HUES48 (cell line): ENCODE data around the gene ZCCHC17.
"Not testable (repeated sequence)": the region's sequence is repeated elsewhere in the genome, so short reads cannot be mapped to it uniquely, and the experiment has no call there.

Experiments
- H3K27ac ChIP-seq: one replicate; pipeline ENCODE4 v1.7.0; 2013; ENCODE audit warnings: low read depth, low read length, inconsistent platforms
- H3K27me3 ChIP-seq: 2 replicates; pipeline ENCODE4 v1.6.1; 2013; ENCODE audit warnings: mild to moderate bottlenecking, low read length; ENCODE audit not compliant: control insufficient read depth, insufficient read depth
- H3K36me3 ChIP-seq: 2 replicates; pipeline ENCODE4 v1.6.1; 2013; ENCODE audit warnings: low read length; ENCODE audit not compliant: control insufficient read depth, insufficient read depth
- H3K4me1 ChIP-seq: 2 replicates; pipeline ENCODE4 v1.6.1; 2013; ENCODE audit warnings: mild to moderate bottlenecking, low read length; ENCODE audit not compliant: control insufficient read depth, insufficient read depth
- H3K4me3 ChIP-seq: 2 replicates; pipeline ENCODE4 v1.5.1; 2013; ENCODE audit warnings: mild to moderate bottlenecking, low read depth, low read length
- H3K9ac ChIP-seq: 2 replicates; pipeline ENCODE4 v1.6.1; 2013; ENCODE audit warnings: mild to moderate bottlenecking, low read depth, low read length, moderate library complexity
- H3K9me3 ChIP-seq: 2 replicates; pipeline ENCODE4 v1.6.1; 2013; ENCODE audit warnings: low read length; ENCODE audit not compliant: control insufficient read depth, insufficient read depth

The ZCCHC17 gene, protein sequence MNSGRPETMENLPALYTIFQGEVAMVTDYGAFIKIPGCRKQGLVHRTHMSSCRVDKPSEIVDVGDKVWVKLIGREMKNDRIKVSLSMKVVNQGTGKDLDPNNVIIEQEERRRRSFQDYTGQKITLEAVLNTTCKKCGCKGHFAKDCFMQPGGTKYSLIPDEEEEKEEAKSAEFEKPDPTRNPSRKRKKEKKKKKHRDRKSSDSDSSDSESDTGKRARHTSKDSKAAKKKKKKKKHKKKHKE

DNA sequence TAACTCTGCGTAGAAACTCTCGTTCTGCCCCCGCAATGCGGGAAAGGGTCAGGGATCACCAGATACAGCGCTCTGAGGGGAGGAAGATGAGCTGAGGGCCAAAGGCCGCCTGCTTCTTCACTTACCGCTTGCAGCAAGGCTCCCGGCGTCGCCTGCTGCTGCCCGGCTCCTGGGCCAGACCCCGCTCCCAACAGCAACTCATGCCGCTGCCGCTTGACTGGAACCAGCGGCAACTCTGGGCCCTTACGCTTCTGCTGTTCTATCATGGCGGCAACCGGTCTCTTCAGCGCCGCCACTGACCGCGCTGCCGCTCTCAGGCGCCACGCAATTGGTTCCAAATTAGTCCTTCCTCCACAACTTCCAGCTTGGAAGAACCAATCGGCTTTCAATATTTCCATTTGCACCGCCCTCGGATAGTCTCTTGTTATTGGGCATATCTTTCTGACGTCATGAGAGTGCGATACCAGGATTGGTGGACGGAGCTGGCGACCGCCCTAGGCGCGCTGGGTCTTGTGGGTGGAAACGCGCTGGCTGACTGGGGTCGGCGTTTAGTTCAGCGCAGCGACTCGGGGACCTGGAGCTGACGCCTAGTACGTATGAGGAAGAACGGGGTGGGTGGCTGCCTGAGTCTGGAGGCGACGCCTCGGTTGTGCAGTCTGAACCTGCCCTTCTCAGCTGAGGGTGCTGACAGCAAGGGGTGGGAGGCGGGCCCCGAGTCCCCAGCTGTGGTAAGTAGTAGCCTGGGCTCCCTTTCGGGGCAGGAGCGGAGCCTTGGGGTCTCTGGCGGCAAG is at the start of gene ZCCHC17, which contains the start of gene SNRNP40:
Gene ZCCHC17 (plus strand): TSS at position 547 of the 791 bp plus-strand sequence. CDS start 13,067 bp downstream, outside the sequence.
Gene SNRNP40 (minus strand): TSS at position 303 of the 791 bp plus-strand sequence. CDS start 37 bp downstream, at position 266.
- Histone ChIP-seq H3K9ac (peak within 1 kb of the TSS; percentile 97), H3K27ac (peak within 1 kb of the TSS; percentile 93), H3K4me3 (peak within 1 kb of the TSS; percentile 97), H3K9me3 (no peaks in the 10 kb centered on the region), H3K36me3 (peaks cover 34% of the 10 kb centered on the region), H3K4me1 (peaks cover 4% of the 10 kb centered on the region; the same call in 1 of the 2 replicates), H3K27me3 (no peaks in the 10 kb centered on the region)

- no peak overlapping the region for H3K4me3 ChIP-seq
- H3K27ac ChIP-seq = no peak overlapping the region
- H3K9ac ChIP-seq = no peak overlapping the region
- H3K36me3 ChIP-seq = no peaks in the 10 kb centered on the region
- H3K4me1 ChIP-seq = no peaks in the 10 kb centered on the region
- H3K27me3 ChIP-seq = no peaks in the 10 kb centered on the region
- H3K9me3 ChIP-seq = no peaks in the 10 kb centered on the region
Measured at GRCh38 chr1:31248276-31248675, 48.6 kb upstream of the ZCCHC17 start.

DNA sequence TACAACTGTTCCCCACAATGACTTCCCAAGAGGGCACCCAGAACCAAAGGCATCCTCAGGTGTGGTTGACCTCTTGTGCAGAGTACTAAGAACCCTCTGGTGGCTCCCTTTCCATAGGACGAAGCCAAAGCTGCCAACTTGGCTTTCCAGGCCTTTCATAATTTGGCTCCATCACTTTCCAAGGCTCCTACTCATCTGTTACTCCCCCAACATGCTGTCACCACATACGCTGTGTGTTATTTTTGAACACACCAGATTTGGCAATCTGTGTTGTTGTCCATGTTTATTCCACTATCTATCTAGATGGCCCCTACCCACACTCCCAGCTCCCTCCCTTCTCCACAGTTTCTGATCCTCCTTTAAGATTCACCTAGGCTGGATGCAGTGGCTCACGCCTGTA is 47.0 kb upstream of the ZCCHC17 start:
- no peaks in the 10 kb centered on the region for H3K9me3 ChIP-seq
- H3K27me3 ChIP-seq = no peaks in the 10 kb centered on the region
- H3K36me3 ChIP-seq = no peaks in the 10 kb centered on the region
- H3K4me3 ChIP-seq = no peak overlapping the region
- no peak overlapping the region for H3K9ac ChIP-seq
- H3K27ac ChIP-seq = no peak overlapping the region
- H3K4me1 ChIP-seq = no peaks in the 10 kb centered on the region

DNA sequence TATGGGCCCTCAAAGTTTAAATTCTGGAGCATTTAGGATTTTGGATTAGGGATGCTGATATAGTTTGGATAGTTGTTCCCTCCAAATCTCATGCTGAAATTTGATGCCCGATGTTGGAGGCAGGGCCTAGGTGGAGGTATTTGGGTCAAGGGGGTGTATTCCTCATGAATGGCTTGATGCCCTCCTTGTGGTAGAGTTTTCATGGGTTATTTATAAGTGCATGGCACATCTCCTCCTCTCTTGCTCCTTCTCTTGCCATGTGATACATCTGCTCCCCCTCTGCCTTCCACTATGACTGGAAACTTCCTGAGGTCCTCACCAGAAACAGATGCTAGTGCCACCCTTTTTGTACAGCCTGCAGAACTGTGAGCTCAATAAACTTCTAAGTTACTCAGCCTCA is 39.6 kb upstream of the ZCCHC17 start:
- Histone ChIP-seq H3K4me3 (no peak overlapping the region), H3K36me3 (peaks cover 52% of the 10 kb centered on the region)

DNA sequence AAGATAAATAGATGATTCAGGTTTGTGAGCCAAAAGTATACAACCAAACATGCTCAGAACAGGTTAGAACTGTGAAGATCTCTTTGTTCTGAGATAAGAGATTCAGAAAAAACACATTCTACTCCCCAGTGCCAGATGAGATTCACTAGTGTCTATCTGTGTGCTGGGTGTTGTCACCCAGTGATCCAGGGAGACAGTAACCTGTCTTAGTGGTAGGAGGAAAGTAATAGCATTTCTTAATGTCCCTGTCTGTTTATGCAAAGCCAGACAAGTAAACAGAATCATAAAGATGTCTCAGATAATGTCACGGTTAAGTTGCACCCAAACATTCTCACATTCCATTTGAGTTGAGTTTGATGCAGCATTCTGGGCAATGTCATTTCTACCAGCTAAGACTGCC is 38.3 kb upstream of the ZCCHC17 start:
- Histone ChIP-seq H3K9ac (no peak overlapping the region), H3K27ac (no peak overlapping the region), H3K9me3 (no peaks in the 10 kb centered on the region), H3K4me3 (no peak overlapping the region), H3K4me1 (peaks cover 9% of the 10 kb centered on the region; the same call in 1 of the 2 replicates), H3K27me3 (no peaks in the 10 kb centered on the region), H3K36me3 (peaks cover 65% of the 10 kb centered on the region)

More for the DNA sequence above, 39.6 kb upstream of the ZCCHC17 start:
- Histone ChIP-seq H3K27me3 (no peaks in the 10 kb centered on the region), H3K9me3 (no peaks in the 10 kb centered on the region), H3K9ac (no peak overlapping the region), H3K27ac (no peak overlapping the region), H3K4me1 (peaks cover 9% of the 10 kb centered on the region; the same call in 1 of the 2 replicates)

DNA sequence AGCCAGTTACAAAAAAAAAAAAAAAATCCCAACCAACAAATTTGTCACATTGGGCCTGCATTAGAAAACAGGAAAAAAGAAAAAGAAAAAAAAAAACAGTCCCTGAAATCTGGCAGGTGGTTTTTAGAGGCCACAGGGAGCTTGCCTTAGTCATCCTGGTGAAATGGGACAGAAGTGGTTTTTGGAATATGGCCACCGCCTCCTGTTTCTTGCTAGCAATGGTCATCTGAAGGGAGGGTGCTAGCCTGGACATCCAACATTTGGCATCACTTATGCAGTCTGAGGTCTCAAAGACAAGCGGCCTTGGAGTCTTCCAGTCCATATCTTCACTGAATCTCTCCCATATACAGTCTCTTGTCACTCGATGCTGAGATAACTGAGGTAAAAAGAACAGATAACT is 37.1 kb upstream of the ZCCHC17 start:
- H3K9me3 ChIP-seq = no peaks in the 10 kb centered on the region
- peaks cover 9% of the 10 kb centered on the region; the same call in 1 of the 2 replicates for H3K4me1 ChIP-seq
- no peak overlapping the region for H3K4me3 ChIP-seq
- peaks cover 77% of the 10 kb centered on the region for H3K36me3 ChIP-seq
- H3K27me3 ChIP-seq = no peaks in the 10 kb centered on the region
- no peak overlapping the region for H3K27ac ChIP-seq
- no peak overlapping the region for H3K9ac ChIP-seq

- Histone ChIP-seq H3K9ac (no peak overlapping the region), H3K36me3 (peaks cover 96% of the 10 kb centered on the region), H3K4me3 (no peak overlapping the region), H3K9me3 (no peaks in the 10 kb centered on the region), H3K27me3 (no peaks in the 10 kb centered on the region), H3K27ac (no peak overlapping the region), H3K4me1 (no peaks in the 10 kb centered on the region)
Measured at GRCh38 chr1:31261916-31262315, 34.9 kb upstream of the ZCCHC17 start.

DNA sequence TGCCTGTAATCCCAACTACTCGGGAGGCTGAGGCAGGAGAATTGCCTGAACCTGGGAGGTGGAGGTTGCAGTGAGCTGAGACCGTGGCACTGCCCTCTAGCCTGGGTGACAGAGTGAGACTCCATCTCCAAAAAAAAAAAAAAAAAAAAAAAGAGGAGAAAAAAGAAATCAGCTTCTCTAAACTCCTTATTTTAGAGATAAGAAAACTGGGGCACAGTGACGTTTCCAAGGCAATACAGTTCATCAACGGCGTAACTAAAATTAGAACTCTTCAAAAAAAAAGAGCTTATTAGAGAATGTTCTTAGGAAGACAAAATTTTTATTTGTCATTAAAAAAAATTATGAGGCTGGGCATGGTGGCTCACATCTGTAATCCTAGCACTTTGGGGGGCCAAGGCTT is 34.4 kb upstream of the ZCCHC17 start:
- H3K4me3 ChIP-seq, H3K27me3 ChIP-seq, H3K4me1 ChIP-seq, H3K9me3 ChIP-seq, H3K27ac ChIP-seq, H3K9ac ChIP-seq: not testable (repeated sequence)
- H3K36me3 ChIP-seq = peaks cover 97% of the 10 kb centered on the region

GRCh38 chr1:31263408-31263807 is 33.4 kb upstream of the ZCCHC17 start:
- peaks cover 97% of the 10 kb centered on the region for H3K36me3 ChIP-seq
- no peaks in the 10 kb centered on the region for H3K27me3 ChIP-seq

DNA sequence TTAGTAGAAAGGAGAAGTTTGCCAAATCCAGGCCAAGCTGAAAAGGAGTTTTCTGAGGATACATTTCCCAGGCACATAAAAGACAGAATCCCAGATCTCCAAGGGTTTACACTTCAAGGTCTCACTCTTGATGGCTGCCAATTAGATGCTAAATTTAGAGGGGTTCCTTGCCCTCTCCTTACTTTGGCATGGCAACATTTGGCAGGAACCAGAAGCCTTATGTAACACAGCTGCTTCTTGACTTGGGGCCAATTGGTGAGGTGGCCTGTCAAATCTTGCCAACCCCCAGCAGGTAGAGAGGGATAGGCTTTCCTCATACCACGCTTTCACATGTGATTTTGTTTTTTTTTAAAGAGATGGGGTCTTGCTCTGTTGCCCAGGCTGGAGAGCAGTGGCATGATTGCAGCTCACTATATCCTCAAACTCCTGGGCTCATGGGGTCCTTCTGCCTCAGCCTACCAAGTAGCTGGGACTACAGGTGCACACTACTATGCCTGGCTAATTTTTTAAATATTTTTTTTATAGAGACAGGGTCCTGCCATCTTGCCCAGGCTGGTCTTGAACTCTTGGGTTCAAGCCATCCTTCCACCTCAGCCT is 31.9 kb upstream of the ZCCHC17 start:
- H3K27me3 ChIP-seq = no peaks in the 10 kb centered on the region
- H3K9ac ChIP-seq = no peak overlapping the region
- no peaks in the 10 kb centered on the region for H3K4me1 ChIP-seq
- no peaks in the 10 kb centered on the region for H3K9me3 ChIP-seq
- peaks cover 98% of the 10 kb centered on the region for H3K36me3 ChIP-seq
- no peak overlapping the region for H3K4me3 ChIP-seq
- no peak overlapping the region for H3K27ac ChIP-seq

More at GRCh38 chr1:31263408-31263807, 33.4 kb upstream of the ZCCHC17 start:
- Histone ChIP-seq H3K9me3 (no peaks in the 10 kb centered on the region), H3K9ac (no peak overlapping the region), H3K4me3 (no peak overlapping the region), H3K4me1 (no peaks in the 10 kb centered on the region), H3K27ac (no peak overlapping the region)

- no peak overlapping the region for H3K4me3 ChIP-seq
- H3K27ac ChIP-seq = no peak overlapping the region
- H3K27me3 ChIP-seq = no peaks in the 10 kb centered on the region
- no peaks in the 10 kb centered on the region for H3K9me3 ChIP-seq
- peaks cover 98% of the 10 kb centered on the region for H3K36me3 ChIP-seq
- no peak overlapping the region for H3K9ac ChIP-seq
- H3K4me1 ChIP-seq = no peaks in the 10 kb centered on the region
Measured at GRCh38 chr1:31266547-31266946, 30.3 kb upstream of the ZCCHC17 start.
